GM10266 (cell line): ENCODE data around the gene ZMIZ1.

Experiments
- DNase-seq: peaks from one replicate; pipeline ENCODE4 v3.0.0; 2012; ENCODE audit errors: extremely low spot score
- TF ChIP-seq, protein P1 (sequence below): IDR thresholded peaks from 2 replicates; pipeline ENCODE4 v1.5.1; 2012; ENCODE audit warnings: mild to moderate bottlenecking, low read depth; ENCODE audit not compliant: control insufficient read depth, insufficient read depth; ENCODE audit errors: missing control alignments

Gene ZMIZ1

GRCh38 chr10:79206300-79207095 lies 137.7 kb downstream of the ZMIZ1 start:
- TF ChIP-seq, protein P1, sequence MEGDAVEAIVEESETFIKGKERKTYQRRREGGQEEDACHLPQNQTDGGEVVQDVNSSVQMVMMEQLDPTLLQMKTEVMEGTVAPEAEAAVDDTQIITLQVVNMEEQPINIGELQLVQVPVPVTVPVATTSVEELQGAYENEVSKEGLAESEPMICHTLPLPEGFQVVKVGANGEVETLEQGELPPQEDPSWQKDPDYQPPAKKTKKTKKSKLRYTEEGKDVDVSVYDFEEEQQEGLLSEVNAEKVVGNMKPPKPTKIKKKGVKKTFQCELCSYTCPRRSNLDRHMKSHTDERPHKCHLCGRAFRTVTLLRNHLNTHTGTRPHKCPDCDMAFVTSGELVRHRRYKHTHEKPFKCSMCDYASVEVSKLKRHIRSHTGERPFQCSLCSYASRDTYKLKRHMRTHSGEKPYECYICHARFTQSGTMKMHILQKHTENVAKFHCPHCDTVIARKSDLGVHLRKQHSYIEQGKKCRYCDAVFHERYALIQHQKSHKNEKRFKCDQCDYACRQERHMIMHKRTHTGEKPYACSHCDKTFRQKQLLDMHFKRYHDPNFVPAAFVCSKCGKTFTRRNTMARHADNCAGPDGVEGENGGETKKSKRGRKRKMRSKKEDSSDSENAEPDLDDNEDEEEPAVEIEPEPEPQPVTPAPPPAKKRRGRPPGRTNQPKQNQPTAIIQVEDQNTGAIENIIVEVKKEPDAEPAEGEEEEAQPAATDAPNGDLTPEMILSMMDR = no peak
- DNase-seq = no peak

DNA sequence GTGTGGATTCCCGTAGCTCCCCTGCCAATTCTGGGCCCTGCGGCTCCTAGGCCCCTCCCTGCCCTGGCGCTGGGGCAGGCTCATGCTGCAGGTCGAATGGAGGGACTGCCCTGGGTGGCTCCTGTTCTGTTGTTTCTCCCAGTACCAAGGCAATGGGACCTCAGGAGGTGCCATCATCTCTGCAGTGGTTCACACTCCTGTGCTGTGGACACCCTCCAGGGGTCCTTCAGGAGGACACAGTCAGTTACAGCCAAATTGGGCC lies 138.3 kb downstream of the ZMIZ1 start:
- TF ChIP-seq, protein P1 = no peak
- DNase-seq = no peak

DNA sequence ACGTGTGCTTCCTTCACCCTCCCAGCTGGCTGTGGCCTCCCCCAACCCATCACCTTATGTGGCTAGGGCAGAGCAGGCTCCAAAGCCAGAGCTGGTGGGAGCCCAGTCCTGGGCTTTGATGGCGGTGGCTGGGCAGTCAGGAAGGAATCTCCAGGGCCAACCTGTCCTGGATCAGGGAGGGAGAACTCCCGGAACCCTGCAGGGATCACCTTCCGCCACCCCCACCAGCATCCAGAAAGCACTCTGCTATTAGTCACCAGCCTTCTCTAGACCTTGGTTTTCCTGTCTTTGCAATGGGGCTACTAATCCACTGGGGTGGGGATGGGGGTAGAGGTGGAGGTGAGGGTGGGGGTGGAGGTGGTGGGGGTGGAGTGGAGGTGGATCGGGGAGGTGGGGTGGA lies 139.0 kb downstream of the ZMIZ1 start:
- DNase-seq = no peak
- TF ChIP-seq, protein P1 = no peak

DNA sequence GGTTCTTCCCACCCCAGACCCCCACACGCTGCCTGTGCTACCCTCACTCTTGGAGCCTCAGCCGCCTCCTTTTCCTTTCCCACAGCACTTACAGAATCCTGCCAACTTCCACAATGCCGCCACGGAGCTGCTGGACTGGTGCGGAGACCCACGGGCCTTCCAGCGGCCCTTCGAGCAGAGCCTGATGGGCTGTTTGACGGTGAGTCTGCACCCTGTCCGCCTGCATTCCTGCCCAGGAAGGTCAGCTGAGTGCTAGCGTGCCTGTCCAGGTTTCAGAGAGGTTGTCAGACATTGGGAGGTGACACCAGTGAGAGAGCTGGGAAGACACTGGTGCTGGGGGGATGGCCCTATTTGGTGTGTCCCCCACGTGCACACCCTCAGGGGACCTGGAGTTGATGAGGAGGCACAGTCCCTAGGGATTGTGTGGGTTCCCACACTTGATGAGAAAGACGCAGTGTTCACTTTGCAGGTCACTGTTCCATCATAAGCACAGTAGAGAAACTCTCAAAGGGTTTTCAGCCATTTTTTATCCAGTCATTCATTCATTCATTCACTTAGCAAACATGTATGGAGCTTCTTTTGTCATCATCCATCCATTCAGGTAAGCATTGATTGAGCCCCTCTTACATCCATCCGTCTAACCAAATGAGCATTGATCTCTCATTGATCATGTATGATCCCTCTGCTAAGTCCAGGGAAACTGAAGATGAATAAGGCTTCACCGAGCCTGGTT lies 139.7 kb downstream of the ZMIZ1 start:
- TF ChIP-seq, protein P1 = no peak
- no peak for DNase-seq

DNA sequence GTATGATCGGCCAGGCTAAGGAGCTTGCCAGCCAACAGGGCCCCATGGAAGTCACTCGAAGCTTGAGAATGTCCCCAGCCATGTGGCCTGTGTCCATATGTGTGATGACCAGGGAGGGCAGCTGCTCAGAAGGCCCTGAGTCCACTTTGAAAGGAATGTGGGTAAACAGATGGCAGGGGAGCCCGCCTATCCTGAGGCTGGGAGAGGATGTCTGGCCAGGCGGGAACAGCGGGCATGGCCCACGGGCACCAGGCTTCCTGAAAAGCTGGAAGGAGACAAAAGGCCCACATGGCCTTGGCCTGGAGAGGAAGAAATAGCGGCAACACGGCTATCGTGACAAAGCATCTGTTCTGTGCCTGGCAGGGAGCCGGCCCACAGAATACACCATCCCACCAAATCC lies 140.6 kb downstream of the ZMIZ1 start:
- TF ChIP-seq, protein P1 = no peak
- DNase-seq = no peak

DNA sequence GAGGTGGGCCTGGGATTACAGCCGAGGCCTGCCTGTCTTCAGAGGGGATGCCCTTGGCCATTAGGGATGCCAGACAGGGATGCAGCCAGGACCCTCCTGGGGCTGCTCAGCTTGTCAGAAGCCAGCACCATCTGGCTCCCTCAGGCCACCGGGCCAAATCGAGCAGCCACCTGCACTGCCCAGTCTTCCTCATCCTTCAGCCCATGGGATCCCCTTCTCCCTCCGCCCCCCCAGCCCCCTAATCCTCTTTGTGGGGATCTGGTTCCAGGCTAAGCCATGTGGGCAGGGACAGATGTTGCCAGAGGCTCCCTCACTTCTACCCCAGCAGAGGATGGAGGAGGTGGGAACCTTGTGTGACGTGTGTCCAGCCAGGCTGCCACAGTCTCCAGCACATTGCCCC lies 141.1 kb downstream of the ZMIZ1 start:
- TF ChIP-seq, protein P1 = no peak
- no peak for DNase-seq

- DNase-seq = no peak
- TF ChIP-seq, protein P1 = no peak
Measured at GRCh38 chr10:79210672-79211071, 141.9 kb downstream of the ZMIZ1 start.
